T-helper 2 cell treated with Interferon-gamma antibody and Interleukin-4, amounts not matched to agents 5 μg/mL and 100 μg/mL, for 36 hours (primary cell): Measurements from ENCODE around the gene LAMA4.

Experiments used
- DNase-seq: peaks from one replicate; pipeline ENCODE4 v3.0.0; 2021; ENCODE audit warnings: low spot score
- H3K27ac Mint-ChIP-seq: one replicate; pipeline ENCODE4 v1.8.0; 2021; ENCODE audit warnings: mild to moderate bottlenecking, mixed read lengths
- H3K27me3 Mint-ChIP-seq: one replicate; pipeline ENCODE4 v1.8.0; 2021; ENCODE audit warnings: low read depth, mixed read lengths
- H3K36me3 Mint-ChIP-seq: one replicate; pipeline ENCODE4 v1.8.0; 2021; ENCODE audit warnings: low read depth, mixed read lengths
- H3K4me1 Mint-ChIP-seq: one replicate; pipeline ENCODE4 v1.8.0; 2021; ENCODE audit warnings: low read depth, mixed read lengths
- H3K4me3 Mint-ChIP-seq: one replicate; pipeline ENCODE4 v1.8.0; 2022; ENCODE audit warnings: mild to moderate bottlenecking, moderate library complexity, mixed read lengths
- H3K9me3 Mint-ChIP-seq: one replicate; pipeline ENCODE4 v1.8.0; 2021; ENCODE audit warnings: mixed read lengths

Gene LAMA4

DNA sequence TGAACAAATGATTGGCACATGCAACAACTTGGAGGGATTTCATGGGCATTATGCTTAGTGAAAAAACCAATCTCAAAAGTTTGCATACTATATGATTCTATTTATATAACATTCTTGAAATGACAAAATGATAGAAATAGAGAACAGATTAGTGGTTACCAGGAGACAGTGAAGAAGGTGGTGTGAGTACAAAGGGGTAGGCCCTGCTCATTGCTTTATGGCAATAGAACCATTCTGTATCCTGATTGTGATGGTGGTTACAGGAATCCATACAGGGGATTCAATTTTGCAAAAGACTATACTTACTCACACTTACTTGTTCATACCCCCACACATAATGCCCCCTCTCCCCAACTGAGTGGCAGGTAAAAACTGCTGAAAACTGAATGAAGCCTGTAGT, 30.2 kb upstream of the LAMA4 start:
- Mint-ChIP-seq H3K36me3 (no peaks in the 10 kb centered on the region), H3K4me1 (peaks cover 12% of the 10 kb centered on the region), H3K27me3 (peaks cover 76% of the 10 kb centered on the region), H3K4me3 (no peak overlapping the region), H3K9me3 (no peaks in the 10 kb centered on the region), H3K27ac (no peak overlapping the region)
- DNase-seq: no peak

GRCh38 chr6:112283621-112284020, 29.3 kb upstream of the LAMA4 start:
- no peak overlapping the region for H3K27ac Mint-ChIP-seq
- no peak for DNase-seq
- peaks cover 12% of the 10 kb centered on the region for H3K4me1 Mint-ChIP-seq
- no peaks in the 10 kb centered on the region for H3K9me3 Mint-ChIP-seq
- peaks cover 77% of the 10 kb centered on the region for H3K27me3 Mint-ChIP-seq
- H3K36me3 Mint-ChIP-seq: no peaks in the 10 kb centered on the region
- no peak overlapping the region for H3K4me3 Mint-ChIP-seq

DNA sequence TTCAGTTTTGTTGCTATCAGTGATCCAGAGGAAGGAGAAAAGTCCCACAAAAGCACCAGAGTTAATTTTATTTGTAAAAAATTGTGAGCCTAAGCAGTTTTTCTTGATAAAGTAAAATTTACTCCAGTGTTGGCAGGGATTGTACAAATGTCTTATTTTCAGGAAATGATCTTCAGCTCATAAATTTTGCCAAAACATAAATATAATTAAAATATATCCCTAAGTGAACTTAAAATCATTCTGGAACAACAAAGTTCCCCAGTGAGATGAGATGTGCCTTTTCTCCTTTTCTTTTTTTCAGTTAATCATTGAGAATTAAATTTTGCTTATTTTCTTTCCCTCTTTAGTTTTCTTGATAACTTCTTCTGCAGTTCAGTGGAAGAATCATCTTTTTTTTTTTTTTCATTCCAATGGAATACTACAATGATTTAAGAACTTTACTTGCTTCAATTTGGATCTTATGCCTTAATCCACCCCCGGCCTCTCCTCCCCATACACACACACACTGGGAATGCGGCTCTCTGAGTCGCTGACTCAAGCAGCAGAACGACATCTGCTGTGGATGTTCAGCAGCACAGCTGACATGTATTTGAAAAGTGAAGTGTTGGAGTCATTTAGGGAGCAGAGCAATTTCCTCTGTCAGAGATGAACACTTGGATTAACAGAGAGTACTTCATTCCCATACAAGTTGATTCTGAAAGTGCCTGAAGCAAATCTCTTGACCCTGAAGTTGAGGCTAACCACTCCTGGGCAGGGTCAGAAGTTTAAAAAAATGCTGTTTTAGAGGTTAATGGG, 27.7 kb upstream of the LAMA4 start:
- H3K4me3 Mint-ChIP-seq: no peak overlapping the region

GRCh38 chr6:112279031-112279935, 24.9 kb upstream of the LAMA4 start:
- H3K4me3 Mint-ChIP-seq: no peak overlapping the region
- no peaks in the 10 kb centered on the region for H3K36me3 Mint-ChIP-seq
- no peaks in the 10 kb centered on the region for H3K4me1 Mint-ChIP-seq
- no peaks in the 10 kb centered on the region for H3K9me3 Mint-ChIP-seq
- DNase-seq: no peak
- H3K27me3 Mint-ChIP-seq: peaks cover 89% of the 10 kb centered on the region
- H3K27ac Mint-ChIP-seq: no peak overlapping the region

More for the DNA sequence above, 27.7 kb upstream of the LAMA4 start:
- no peaks in the 10 kb centered on the region for H3K9me3 Mint-ChIP-seq
- H3K36me3 Mint-ChIP-seq: no peaks in the 10 kb centered on the region
- H3K27ac Mint-ChIP-seq: no peak overlapping the region
- H3K27me3 Mint-ChIP-seq: peaks cover 78% of the 10 kb centered on the region
- H3K4me1 Mint-ChIP-seq: peaks cover 12% of the 10 kb centered on the region
- DNase-seq: no peak

GRCh38 chr6:112275365-112275764, 21.0 kb upstream of the LAMA4 start:
- H3K27ac Mint-ChIP-seq: no peak overlapping the region
- no peak for DNase-seq
- H3K4me1 Mint-ChIP-seq: no peaks in the 10 kb centered on the region
- H3K27me3 Mint-ChIP-seq: peaks cover 77% of the 10 kb centered on the region
- no peaks in the 10 kb centered on the region for H3K36me3 Mint-ChIP-seq
- no peaks in the 10 kb centered on the region for H3K9me3 Mint-ChIP-seq
- no peak overlapping the region for H3K4me3 Mint-ChIP-seq

DNA sequence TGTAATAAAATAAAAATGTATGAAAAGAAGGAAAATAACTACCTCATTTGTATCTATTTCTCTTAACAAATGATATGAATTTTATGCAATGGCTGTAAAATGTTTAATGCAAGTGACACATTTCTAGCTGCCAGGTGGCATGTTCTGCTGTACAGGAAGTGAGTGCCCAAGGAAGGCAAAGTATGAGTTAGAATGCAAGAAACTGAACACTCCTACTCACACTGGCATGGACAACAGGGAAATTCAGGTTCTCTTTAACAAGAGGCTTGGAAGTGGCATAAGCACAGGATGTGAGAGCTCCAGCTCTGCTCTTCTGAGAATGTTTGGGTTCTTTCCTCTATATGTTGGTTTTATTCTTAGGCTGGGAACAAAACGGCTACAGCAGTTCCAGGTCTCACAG, 20.4 kb upstream of the LAMA4 start:
- Mint-ChIP-seq H3K27ac (no peak overlapping the region), H3K36me3 (no peaks in the 10 kb centered on the region), H3K27me3 (peaks cover 75% of the 10 kb centered on the region), H3K4me3 (no peak overlapping the region), H3K4me1 (no peaks in the 10 kb centered on the region), H3K9me3 (no peaks in the 10 kb centered on the region)
- no peak for DNase-seq

DNA sequence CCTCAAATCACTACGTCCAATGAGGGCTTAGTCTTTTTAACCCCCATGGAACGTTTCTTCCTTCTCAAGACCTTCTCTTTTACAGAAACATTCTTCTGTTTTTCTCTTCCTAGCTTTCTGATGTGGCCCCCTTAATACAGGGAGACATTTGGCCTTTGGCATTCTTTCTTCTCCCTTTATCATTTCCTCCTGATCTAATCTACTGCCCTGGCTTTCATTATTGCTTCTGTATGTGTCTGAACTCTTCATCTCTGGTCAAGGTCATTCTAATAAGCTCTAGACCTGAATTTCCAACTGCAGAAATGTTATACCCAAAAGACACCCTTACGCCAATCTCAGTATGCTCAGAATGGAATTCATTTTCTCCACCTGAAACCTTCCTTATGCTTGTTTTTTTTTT, 18.4 kb upstream of the LAMA4 start:
- no peak for DNase-seq
- H3K4me1 Mint-ChIP-seq: no peaks in the 10 kb centered on the region
- H3K36me3 Mint-ChIP-seq: no peaks in the 10 kb centered on the region
- no peaks in the 10 kb centered on the region for H3K9me3 Mint-ChIP-seq
- H3K27me3 Mint-ChIP-seq: peaks cover 72% of the 10 kb centered on the region
- no peak overlapping the region for H3K4me3 Mint-ChIP-seq
- H3K27ac Mint-ChIP-seq: no peak overlapping the region

- no peak overlapping the region for H3K4me3 Mint-ChIP-seq
- no peaks in the 10 kb centered on the region for H3K4me1 Mint-ChIP-seq
- no peaks in the 10 kb centered on the region for H3K9me3 Mint-ChIP-seq
- H3K27ac Mint-ChIP-seq: no peak overlapping the region
- no peaks in the 10 kb centered on the region for H3K36me3 Mint-ChIP-seq
- no peak for DNase-seq
- H3K27me3 Mint-ChIP-seq: peaks cover 69% of the 10 kb centered on the region
Measured at GRCh38 chr6:112270756-112271155, 16.4 kb upstream of the LAMA4 start.

- Mint-ChIP-seq H3K27ac (no peak overlapping the region), H3K27me3 (peaks cover 68% of the 10 kb centered on the region), H3K4me3 (no peak overlapping the region), H3K36me3 (no peaks in the 10 kb centered on the region), H3K9me3 (no peaks in the 10 kb centered on the region), H3K4me1 (no peaks in the 10 kb centered on the region)
- no peak for DNase-seq
Measured at GRCh38 chr6:112269979-112270566, 15.7 kb upstream of the LAMA4 start.

DNA sequence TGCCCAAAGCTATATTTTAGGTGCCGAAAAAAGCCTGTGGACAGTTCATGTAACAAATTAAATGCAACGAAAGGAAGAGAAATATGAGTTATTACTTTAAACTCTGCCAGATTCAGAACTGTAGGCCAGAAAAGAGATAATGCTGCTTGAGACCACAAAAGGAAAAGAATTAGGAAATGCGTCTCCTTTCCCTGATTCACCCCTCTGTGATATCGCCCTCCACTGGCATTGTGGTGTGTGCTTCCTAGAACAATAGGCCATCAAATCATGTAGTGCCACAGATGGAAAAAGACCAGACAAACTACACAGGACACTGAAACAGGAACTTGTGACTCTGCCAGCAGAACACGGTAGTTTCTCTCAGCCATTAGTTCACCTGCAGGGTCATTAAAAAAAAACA, 14.7 kb upstream of the LAMA4 start:
- no peaks in the 10 kb centered on the region for H3K9me3 Mint-ChIP-seq
- no peak overlapping the region for H3K27ac Mint-ChIP-seq
- no peaks in the 10 kb centered on the region for H3K4me1 Mint-ChIP-seq
- no peaks in the 10 kb centered on the region for H3K36me3 Mint-ChIP-seq
- DNase-seq: no peak
- peaks cover 68% of the 10 kb centered on the region for H3K27me3 Mint-ChIP-seq
- H3K4me3 Mint-ChIP-seq: no peak overlapping the region

GRCh38 chr6:112268654-112269053, 14.3 kb upstream of the LAMA4 start:
- no peak for DNase-seq
- no peak overlapping the region for H3K4me3 Mint-ChIP-seq
- peaks cover 66% of the 10 kb centered on the region for H3K27me3 Mint-ChIP-seq
- H3K9me3 Mint-ChIP-seq: no peaks in the 10 kb centered on the region
- H3K36me3 Mint-ChIP-seq: no peaks in the 10 kb centered on the region
- H3K27ac Mint-ChIP-seq: no peak overlapping the region
- no peaks in the 10 kb centered on the region for H3K4me1 Mint-ChIP-seq

- H3K27me3 Mint-ChIP-seq: peaks cover 67% of the 10 kb centered on the region
- H3K9me3 Mint-ChIP-seq: no peaks in the 10 kb centered on the region
- DNase-seq: no peak
- H3K4me3 Mint-ChIP-seq: no peak overlapping the region
- H3K27ac Mint-ChIP-seq: no peak overlapping the region
- H3K4me1 Mint-ChIP-seq: no peaks in the 10 kb centered on the region
- H3K36me3 Mint-ChIP-seq: no peaks in the 10 kb centered on the region
Measured at GRCh38 chr6:112268019-112268418, 13.7 kb upstream of the LAMA4 start.

GRCh38 chr6:112266331-112266730, 12.0 kb upstream of the LAMA4 start:
- H3K9me3 Mint-ChIP-seq: no peaks in the 10 kb centered on the region
- no peaks in the 10 kb centered on the region for H3K4me1 Mint-ChIP-seq

GRCh38 chr6:112259337-112259675, 4.9 kb upstream of the LAMA4 start:
- Mint-ChIP-seq H3K9me3 (no peaks in the 10 kb centered on the region), H3K36me3 (no peaks in the 10 kb centered on the region)

More at GRCh38 chr6:112266331-112266730, 12.0 kb upstream of the LAMA4 start:
- Mint-ChIP-seq H3K27me3 (peaks cover 63% of the 10 kb centered on the region), H3K27ac (no peak overlapping the region), H3K4me3 (no peak overlapping the region), H3K36me3 (no peaks in the 10 kb centered on the region)
- no peak for DNase-seq

More at GRCh38 chr6:112259337-112259675, 4.9 kb upstream of the LAMA4 start:
- Mint-ChIP-seq H3K4me3 (no peak overlapping the region), H3K4me1 (peaks cover 2% of the 10 kb centered on the region), H3K27me3 (peaks cover 53% of the 10 kb centered on the region), H3K27ac (no peak overlapping the region)
- DNase-seq: no peak
